ENCODE results near the gene TXNDC15. TPM values are rescaled to one million over a fixed set of nuclear protein-coding genes. Genes with fewer than 3 reads are reported as not detected.

TXNDC15 gene
- total and polyA plus RNA-seq, 4 donors, result 50.2 to 91.9 (median 73.3) TPM

- Histone ChIP-seq H3K9me3 (ENCODE audit: control insufficient read depth in 4 of 4, insufficient read depth in 3 of 4, low read length in 3 of 4) (no peaks in the 10 kb centered on the region), H3K36me3 (ENCODE audit: control insufficient read depth in 4 of 4, insufficient read depth in 4 of 4, low read length in 4 of 4) (peaks cover 9 to 22% (median 11%) of the 10 kb centered on the region in 4 donors), H3K4me3 (no peak overlapping the region), H3K9ac (ENCODE audit: insufficient read depth in 1 of 2, low read length in 2 of 2) (no peak overlapping the region), H3K27ac (ENCODE audit: low read depth in 1 of 2, low read length in 1 of 2) (no peak overlapping the region), H3K4me1 (ENCODE audit: control insufficient read depth in 5 of 5, insufficient read depth in 5 of 5, low read length in 5 of 5) (peaks cover 0 to 2% (median 0%) of the 10 kb centered on the region in 5 donors), H3K27me3 (ENCODE audit: control insufficient read depth in 3 of 3, insufficient read depth in 3 of 3, low read length in 2 of 3) (no peaks in the 10 kb centered on the region)
- 97% methylated on average over 8 of the region's 8 CpGs for WGBS, 2 donors
- ATAC-seq (ENCODE audit: insufficient read depth, low FRiP score) (no peak), DNase-seq (no peak)
- TF ChIP-seq, protein P1, sequence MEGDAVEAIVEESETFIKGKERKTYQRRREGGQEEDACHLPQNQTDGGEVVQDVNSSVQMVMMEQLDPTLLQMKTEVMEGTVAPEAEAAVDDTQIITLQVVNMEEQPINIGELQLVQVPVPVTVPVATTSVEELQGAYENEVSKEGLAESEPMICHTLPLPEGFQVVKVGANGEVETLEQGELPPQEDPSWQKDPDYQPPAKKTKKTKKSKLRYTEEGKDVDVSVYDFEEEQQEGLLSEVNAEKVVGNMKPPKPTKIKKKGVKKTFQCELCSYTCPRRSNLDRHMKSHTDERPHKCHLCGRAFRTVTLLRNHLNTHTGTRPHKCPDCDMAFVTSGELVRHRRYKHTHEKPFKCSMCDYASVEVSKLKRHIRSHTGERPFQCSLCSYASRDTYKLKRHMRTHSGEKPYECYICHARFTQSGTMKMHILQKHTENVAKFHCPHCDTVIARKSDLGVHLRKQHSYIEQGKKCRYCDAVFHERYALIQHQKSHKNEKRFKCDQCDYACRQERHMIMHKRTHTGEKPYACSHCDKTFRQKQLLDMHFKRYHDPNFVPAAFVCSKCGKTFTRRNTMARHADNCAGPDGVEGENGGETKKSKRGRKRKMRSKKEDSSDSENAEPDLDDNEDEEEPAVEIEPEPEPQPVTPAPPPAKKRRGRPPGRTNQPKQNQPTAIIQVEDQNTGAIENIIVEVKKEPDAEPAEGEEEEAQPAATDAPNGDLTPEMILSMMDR (IDR thresholded peaks at IDR 0.05; ENCODE audit: control extremely low read depth, extremely low read depth), result no peak
Observed at GRCh38 chr5:134889335-134889734, 15.2 kb downstream of the TXNDC15 start.

- Histone ChIP-seq H3K27me3 (ENCODE audit: control insufficient read depth in 3 of 3, insufficient read depth in 3 of 3, low read length in 2 of 3) (no peaks in the 10 kb centered on the region), H3K4me3 (no peak overlapping the region), H3K4me1 (ENCODE audit: control insufficient read depth in 5 of 5, insufficient read depth in 5 of 5, low read length in 5 of 5) (peaks cover 0 to under 1% (median 0%) of the 10 kb centered on the region in 5 donors), H3K36me3 (ENCODE audit: control insufficient read depth in 4 of 4, insufficient read depth in 4 of 4, low read length in 4 of 4) (peaks cover 9 to 22% (median 11%) of the 10 kb centered on the region in 4 donors), H3K9me3 (ENCODE audit: control insufficient read depth in 4 of 4, insufficient read depth in 3 of 4, low read length in 3 of 4) (no peaks in the 10 kb centered on the region), H3K9ac (ENCODE audit: insufficient read depth in 1 of 2, low read length in 2 of 2) (no peak overlapping the region), H3K27ac (ENCODE audit: low read depth in 1 of 2, low read length in 1 of 2) (no peak overlapping the region)
- TF ChIP-seq, protein P1 (IDR thresholded peaks at IDR 0.05; ENCODE audit: control extremely low read depth, extremely low read depth), result no peak
- WGBS, 2 donors, result 100% methylated on average over 1 of the region's 1 CpG
- DNase-seq (no peak), ATAC-seq (ENCODE audit: insufficient read depth, low FRiP score) (no peak)
Observed at GRCh38 chr5:134891473-134891872, 17.3 kb downstream of the TXNDC15 start.

- ATAC-seq (ENCODE audit: insufficient read depth, low FRiP score), result no peak
- WGBS, 2 donors, result 97% methylated on average over 3 of the region's 3 CpGs
- Histone ChIP-seq H3K36me3 (ENCODE audit: control insufficient read depth in 4 of 4, insufficient read depth in 4 of 4, low read length in 4 of 4) (peaks cover 9 to 22% (median 13%) of the 10 kb centered on the region in 4 donors), H3K4me3 (no peak overlapping the region), H3K27ac (ENCODE audit: low read depth in 1 of 2, low read length in 1 of 2) (no peak overlapping the region), H3K4me1 (ENCODE audit: control insufficient read depth in 5 of 5, insufficient read depth in 5 of 5, low read length in 5 of 5) (no peaks in the 10 kb centered on the region), H3K27me3 (ENCODE audit: control insufficient read depth in 3 of 3, insufficient read depth in 3 of 3, low read length in 2 of 3) (no peaks in the 10 kb centered on the region), H3K9ac (ENCODE audit: insufficient read depth in 1 of 2, low read length in 2 of 2) (no peak overlapping the region), H3K9me3 (ENCODE audit: control insufficient read depth in 4 of 4, insufficient read depth in 3 of 4, low read length in 3 of 4) (no peaks in the 10 kb centered on the region)
- TF ChIP-seq, protein P1 (IDR thresholded peaks at IDR 0.05; ENCODE audit: control extremely low read depth, extremely low read depth), result no peak
- no peak for DNase-seq
Observed at GRCh38 chr5:134892282-134892681, 18.1 kb downstream of the TXNDC15 start.

DNA sequence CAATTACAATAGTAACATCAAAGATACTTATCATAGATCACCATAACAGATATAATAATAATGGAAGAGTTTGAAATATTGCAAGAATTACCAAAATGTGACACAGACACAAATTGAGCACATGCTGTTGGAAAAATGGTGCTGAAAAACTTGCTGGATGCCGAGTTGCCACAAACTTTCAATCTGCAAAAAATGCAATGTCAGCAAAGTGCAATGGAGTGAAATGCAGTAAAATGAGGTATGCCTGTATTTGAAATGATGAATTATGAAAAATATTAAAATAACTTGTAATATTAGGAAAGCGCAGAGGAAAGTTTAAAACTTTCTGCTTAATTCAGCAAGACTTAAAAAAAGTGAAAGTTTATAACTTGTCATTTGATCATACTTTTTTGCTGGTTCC is 18.8 kb downstream of the TXNDC15 start:
- DNase-seq (no peak), ATAC-seq (ENCODE audit: insufficient read depth, low FRiP score) (no peak)
- Histone ChIP-seq H3K36me3 (ENCODE audit: control insufficient read depth in 4 of 4, insufficient read depth in 4 of 4, low read length in 4 of 4) (peaks cover 9 to 19% (median 15%) of the 10 kb centered on the region in 4 donors), H3K27me3 (ENCODE audit: control insufficient read depth in 3 of 3, insufficient read depth in 3 of 3, low read length in 2 of 3) (no peaks in the 10 kb centered on the region), H3K9ac (ENCODE audit: insufficient read depth in 1 of 2, low read length in 2 of 2) (no peak overlapping the region), H3K4me3 (no peak overlapping the region), H3K9me3 (ENCODE audit: control insufficient read depth in 4 of 4, insufficient read depth in 3 of 4, low read length in 3 of 4) (no peaks in the 10 kb centered on the region), H3K4me1 (ENCODE audit: control insufficient read depth in 5 of 5, insufficient read depth in 5 of 5, low read length in 5 of 5) (no peaks in the 10 kb centered on the region), H3K27ac (ENCODE audit: low read depth in 1 of 2, low read length in 1 of 2) (no peak overlapping the region)
- WGBS, 2 donors, result 94% methylated on average over 2 of the region's 2 CpGs
- TF ChIP-seq, protein P1 (IDR thresholded peaks at IDR 0.05; ENCODE audit: control extremely low read depth, extremely low read depth), result no peak

All from lung (tissue), 12 donors.